HG03139 (cell line): ENCODE results near the gene VTCN1.
A peak's percentile ranks its signal among the peaks of the same experiment; 100 is the strongest.
"Not testable (repeated sequence)": the region's sequence is repeated elsewhere in the genome, so short reads cannot be mapped to it uniquely, and the experiment has no call there.

ENCODE experiments used
- ATAC-seq: cut with Tn5 transposase; IDR thresholded peaks from one replicate; pipeline ENCODE4 v1.9.1; 2021; ENCODE audit not compliant: unreplicated experiment

The VTCN1 gene

DNA sequence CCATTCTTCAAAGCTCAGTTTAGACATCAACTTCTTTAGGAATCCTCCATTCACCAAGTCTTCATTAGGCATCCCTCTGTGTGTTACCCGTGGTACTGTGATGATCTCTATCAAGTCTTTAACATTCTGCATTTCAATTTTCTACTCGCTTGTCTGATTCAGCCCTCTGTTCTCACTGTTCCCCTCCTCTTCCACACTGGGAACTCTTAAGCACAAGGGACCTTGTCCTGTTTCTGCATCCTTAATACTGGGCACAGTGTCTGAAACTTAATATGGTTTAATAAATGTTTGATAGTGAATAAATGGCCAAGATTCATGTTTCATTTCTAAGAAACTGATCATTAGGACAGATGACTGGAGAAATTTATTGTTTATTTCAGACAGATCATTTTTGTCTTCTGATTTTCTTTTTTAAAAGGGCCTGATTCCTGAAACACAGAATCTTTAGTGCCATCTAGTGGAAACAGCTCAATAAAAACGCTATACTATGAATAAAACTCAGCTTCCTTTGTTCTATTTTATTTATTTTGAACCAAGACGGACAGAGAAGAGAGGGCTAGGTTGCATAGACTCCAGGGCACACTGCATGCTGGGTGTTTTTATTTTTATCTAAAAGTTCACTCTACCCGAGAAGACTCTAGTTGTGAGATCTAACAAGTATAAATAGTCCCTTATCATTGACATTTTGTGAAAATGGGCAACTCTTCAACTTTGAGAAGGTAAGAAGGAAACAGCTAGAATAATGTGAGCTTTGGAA is 82.2 kb downstream of the VTCN1 start:
- ATAC-seq, result no peak

DNA sequence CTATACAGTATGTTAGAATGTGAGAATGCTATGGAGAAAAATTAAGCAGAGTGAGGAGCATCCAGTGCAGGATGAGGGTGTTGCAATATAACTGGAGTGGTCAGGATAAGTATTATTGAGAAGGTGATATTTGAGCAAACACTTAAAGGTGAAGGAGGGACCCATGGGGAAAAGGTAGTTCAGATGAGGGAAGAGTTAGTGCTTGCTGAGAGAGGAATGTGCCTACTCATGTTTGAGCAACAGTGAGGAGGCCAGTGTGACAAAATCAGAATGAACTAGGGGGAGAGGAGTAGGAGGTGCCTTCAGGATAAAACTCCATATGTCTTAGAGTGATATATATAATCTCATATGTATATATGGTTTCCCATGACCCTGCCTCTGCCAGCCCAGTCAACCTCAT is 82.9 kb downstream of the VTCN1 start:
- ATAC-seq, result no peak

DNA sequence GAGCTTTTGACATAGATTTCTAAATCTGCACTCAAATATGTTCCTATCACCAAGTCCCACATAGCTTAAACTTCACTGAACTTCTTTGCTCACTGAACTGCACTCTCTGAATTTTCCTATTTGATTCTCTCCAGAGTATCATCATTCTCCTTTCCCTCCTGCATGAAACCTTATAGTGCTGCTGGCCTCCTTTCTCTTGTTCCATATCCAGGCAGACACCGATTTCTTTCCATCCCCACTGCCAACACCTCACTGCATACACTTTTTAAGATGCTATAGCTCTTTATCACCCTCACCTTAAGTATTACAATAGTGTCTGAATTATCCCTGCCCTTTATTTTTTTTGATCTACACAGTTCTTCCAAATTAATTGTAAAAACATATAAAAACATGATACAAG is 86.1 kb downstream of the VTCN1 start:
- no peak for ATAC-seq

DNA sequence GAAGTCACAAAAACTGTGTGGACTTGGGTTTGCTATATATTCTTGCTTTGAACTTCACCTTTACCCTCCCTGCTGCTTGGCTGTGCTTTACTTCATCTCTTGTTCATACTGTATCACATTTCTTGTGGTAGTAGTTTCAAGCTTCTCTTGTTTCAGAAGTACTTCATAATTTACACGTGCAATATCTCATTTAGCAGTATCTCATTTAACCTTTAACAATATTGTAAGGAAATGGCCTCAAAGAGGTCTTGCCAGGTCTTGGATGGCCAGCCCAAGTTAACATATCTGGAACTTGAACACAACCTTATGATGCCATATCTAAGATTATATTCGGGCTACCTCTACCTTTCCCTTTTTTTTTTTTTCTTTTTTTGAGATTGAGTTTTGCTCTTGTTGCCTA is 87.5 kb downstream of the VTCN1 start:
- ATAC-seq, result no peak

DNA sequence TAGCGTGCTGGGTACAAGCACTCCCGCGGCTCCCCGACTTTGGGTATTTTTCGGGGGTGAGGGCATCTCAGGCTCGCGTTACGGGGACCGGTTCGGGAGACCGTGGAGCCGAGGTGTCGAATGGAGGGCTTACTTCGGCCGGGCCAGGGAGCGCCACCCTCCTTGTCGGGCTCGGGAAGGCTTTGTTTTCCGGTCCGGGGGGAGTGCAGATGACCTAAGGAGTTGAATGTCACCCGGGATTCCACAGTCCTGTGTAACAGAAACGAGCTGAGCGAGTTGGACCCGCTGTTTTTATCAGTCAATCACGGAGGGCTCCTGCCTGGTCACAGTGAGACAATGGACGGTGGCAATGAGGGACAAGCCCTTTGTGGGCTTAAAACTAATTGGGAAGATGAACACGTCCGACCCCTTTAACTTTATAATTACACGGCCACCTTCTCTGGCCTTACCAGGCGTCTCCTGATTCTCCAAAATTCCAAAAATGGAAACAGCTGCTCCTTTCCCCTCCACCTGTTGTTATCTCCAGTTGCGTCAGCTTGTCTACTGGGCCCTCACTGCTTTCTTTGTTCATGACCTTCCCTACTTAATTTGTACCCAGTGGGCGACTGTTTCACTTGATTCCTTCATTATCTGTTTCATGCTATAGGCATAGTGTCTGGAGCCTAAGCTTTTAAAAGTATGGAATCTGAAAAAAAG is 88.2 kb downstream of the VTCN1 start:
- no peak for ATAC-seq

DNA sequence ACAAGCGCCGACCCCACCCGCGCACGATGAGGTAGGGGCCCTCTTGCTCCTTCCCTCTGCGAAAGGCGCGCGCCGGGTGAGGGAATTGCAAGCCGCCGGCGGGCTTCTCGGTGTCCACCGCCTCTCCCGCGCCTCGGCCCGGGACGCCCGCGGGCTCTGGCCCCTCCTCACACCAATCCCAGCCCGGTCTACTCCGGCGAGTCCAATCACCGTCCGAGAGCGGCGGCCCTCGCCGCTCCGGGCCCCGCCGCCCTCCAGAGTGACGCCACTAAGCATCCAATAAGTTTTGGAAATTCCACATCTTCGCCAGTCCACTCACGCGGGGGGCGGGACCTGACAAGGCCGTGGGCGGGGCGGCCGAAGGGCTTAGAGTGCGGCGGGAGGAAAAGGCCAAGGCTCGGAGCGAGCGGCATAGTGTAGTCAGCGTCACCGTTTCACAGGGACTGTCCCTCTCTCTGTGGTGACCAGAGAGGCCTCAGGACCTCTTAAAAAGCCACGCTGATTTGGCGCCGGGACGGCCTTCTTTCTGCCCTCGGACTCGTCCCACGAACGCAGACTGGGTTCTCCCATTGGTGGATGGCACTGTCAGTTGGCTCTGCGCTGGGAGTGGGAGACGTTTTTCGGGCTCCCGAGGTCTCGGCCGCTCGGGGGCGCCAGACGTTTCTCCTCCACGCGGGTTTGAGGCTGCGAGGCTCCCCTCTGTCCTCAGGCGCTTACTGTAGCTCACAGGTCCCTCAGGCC is 89.0 kb downstream of the VTCN1 start, which contains the start of gene TRIM45:
TSS of gene TRIM45 (minus strand) at position 161 of the 741 bp plus-strand sequence. CDS start 548 bp downstream, outside the sequence.
- ATAC-seq, result peak; percentile 88

GRCh38 chr1:117120774-117121588 is 89.7 kb downstream of the VTCN1 start:
- ATAC-seq, result peak; percentile 14

GRCh38 chr1:117119144-117119543 is 91.6 kb downstream of the VTCN1 start:
- ATAC-seq, result not testable (repeated sequence)

GRCh38 chr1:117118137-117118536 is 92.6 kb downstream of the VTCN1 start:
- ATAC-seq, result no peak

DNA sequence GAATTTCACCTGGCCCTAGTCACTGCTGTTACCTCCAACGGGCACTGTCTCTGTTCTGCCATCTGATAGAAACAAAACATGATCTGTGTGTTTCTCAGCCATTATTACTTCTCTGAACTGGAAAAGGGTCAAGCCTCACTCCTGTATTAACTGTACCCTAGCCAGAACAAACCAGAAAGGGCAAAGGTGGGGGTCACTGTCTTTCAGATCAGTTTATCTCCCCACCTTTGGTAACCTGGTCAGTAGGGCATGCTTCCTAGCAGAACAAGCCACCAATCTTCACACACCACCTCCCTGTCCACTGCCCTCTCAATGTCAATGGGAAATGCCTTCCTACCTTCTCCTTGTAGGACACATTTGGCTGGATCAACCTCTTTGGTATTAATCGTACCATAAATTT is 93.0 kb downstream of the VTCN1 start:
- no peak for ATAC-seq

DNA sequence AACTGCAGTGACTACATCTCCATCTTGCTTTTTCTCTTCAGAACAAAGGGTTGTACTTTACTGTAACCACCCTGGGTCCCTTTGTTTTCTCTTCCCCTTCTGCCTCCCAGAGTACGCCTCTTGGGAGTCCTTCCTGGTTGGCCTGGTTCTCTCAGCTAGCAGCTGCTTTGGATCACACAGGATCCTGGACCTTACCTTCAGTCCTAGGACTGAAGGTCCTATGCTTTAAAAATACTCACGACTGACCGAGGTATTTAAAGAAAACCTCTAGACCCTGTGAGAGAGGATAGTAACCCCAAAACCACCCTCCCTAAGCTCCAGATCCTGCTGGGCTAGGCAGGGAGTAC is 94.0 kb downstream of the VTCN1 start:
- no peak for ATAC-seq

GRCh38 chr1:117116090-117116783 is 94.5 kb downstream of the VTCN1 start:
- no peak for ATAC-seq

DNA sequence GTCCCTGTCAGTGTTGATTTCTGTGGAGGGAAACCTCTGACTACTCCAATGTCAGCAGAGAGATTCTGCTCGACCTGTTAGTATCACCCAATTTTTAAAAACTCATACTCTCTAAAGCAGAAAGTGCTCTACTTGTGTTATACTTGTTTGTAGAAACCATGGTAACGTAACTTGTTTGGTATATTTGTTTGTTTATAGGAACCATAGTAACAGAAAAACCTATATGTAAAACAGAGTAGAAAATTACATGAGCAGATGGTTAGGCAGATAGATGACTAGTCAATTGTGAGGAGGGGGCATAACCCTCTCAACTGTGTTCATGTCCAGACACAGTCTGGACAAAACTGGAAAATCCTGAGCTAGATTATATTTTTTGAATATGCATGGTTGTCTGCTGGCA is 95.8 kb downstream of the VTCN1 start:
- no peak for ATAC-seq

DNA sequence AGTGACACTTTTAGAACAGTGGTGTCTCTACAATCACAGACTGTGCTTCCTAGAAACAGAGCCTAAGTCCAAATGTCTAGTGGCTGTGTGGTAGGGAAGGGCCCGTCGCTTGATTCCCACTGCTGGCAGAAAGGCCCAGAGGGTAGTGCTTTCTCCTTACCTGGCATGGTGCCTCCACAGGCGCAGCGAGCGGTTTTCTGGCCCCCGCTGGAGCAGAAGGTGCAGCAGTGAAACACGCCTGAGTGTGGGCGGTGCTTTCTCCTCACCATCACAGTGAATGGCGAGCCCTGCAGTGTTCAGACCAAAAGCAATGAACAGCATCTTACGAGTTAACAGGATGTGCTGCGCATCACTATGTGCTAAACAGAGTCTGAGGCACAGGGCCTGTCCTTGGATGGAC is 97.5 kb downstream of the VTCN1 start:
- ATAC-seq, result no peak

- no peak for ATAC-seq
Observed at GRCh38 chr1:117112047-117112717, 98.5 kb downstream of the VTCN1 start.

GRCh38 chr1:117110774-117111173 is 100.0 kb downstream of the VTCN1 start:
- ATAC-seq, result no peak

DNA sequence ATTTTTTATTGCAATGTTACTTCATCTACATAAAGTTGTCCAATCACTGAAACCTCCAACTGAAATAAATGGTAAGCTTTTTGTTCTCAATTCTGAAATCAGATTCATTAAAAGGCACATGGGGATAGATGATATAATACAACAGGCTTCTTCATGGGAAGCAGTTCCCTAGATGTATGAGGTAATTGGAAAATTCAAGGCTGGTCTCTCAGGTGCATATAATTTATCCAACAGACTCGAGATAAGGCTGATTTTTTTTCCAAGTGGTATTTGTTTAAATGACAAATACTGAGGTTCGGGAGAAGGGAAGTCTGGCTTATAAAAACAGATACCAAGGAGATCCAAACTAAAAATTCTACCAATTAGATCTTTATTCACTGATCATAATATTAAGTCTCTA is 103.4 kb downstream of the VTCN1 start:
- no peak for ATAC-seq

- ATAC-seq, result no peak
Observed at GRCh38 chr1:117106478-117106877, 104.2 kb downstream of the VTCN1 start.

DNA sequence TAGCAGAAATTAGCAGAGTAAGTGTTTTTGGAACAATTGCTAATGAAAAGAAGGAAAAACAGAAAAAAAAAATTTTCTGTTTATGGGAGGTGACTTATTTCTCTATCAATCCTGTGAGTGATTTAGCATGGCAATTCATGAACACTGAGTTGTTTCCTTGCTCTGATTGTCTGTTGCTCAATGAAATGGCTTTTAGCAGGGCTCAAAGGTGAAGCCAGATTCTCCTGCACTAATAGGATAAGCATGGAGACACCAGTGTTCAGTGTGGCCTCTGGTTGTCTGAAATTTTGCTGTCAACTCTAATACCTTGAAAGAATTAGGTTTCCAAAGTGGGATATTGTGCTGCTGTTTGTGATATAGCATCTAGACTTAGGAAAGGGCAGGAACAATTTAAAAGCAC is 105.0 kb downstream of the VTCN1 start:
- ATAC-seq, result no peak

- no peak for ATAC-seq
Observed at GRCh38 chr1:117104986-117105385, 105.7 kb downstream of the VTCN1 start.
